NCI-H460 (cell line): ENCODE results near the gene C12orf60. TPM values are rescaled to one million over a fixed set of nuclear protein-coding genes. Genes with fewer than 3 reads are reported as not detected.
"Not testable (repeated sequence)": the region's sequence is repeated elsewhere in the genome, so short reads cannot be mapped to it uniquely, and the experiment has no call there.

Experiments
- DNase-seq: peaks from one replicate; pipeline ENCODE4 v3.0.0-alpha.2; 2016; ENCODE audit warnings: low read depth; ENCODE audit errors: extremely low read depth
- polyA plus RNA-seq: library from polyadenylated mRNA; depleted of rRNA; stranded (reverse); fragments of >200 nt; gene quantifications from 2 replicates; pipeline ENCODE4 v1.2.3, GENCODE V29; 2014; cell fraction: nucleus; rRNA removed
- total RNA-seq: library from RNA; depleted of rRNA; stranded (reverse); fragments of >200 nt; shearing (Covaris generic); gene quantifications from 2 replicates; pipeline ENCODE4 v1.2.3, GENCODE V29; 2014; rRNA removed

The C12orf60 gene, protein sequence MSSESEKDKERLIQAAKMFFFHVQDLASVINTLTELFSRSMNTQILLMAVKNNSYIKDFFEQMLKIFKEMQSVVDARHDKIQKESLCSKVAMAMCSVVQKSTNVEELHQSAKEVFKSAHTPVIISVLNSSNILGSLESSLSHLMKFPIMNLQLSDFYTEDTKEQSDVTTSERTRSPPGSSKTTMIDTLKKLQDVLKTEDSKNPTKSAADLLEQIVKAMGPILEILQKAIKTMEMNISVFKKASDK
- 2.0 and 2.4 TPM in 2 replicates for total RNA-seq
- polyA plus RNA-seq, result 0.92 and 1.8 TPM in 2 replicates

DNA sequence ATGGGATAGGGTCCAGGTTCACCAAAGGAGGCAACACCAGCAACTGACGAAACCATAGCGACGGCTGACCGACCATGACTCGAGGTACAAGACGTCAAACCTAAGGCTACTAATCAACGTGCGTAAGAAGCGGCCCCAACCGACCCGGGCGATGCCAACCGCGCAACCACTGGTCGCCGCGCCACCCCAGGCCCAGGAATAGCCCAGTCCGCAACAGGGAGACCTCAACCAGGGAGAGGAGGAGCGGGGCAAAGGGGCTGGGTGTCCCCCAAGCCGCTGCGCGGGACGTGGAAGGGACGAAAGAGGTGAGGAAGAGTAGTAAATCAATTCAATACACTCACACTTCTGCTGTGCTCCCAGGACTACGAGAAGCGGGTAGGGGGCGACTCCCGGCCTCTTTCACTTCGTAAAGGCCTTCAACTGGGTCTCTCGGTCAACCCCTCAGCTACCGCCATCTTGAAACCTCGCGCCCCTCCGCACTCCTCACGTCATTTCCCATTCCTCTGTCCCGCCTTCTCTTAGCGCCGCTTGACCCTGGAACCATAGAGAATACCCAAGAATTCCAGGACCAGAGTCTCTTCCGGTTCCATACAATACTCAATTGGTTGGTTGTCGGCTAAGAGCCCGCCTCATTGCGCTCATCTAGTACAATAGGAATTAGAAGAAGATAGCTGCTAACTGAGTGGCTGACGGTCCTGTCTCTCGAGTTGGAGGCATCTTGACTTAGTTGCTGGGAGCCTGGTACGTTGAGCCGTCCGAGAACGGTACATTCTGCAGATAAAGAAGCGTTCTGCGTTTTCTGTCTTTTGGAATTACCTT, at the start of gene C12orf60, which contains the start of gene WBP11:
TSS of gene C12orf60 (plus strand) at position 660 of the 819 bp plus-strand sequence. CDS start 19,266 bp downstream, outside the sequence.
TSS of gene WBP11 (minus strand) at position 468 of the 819 bp plus-strand sequence. CDS start 2,095 bp downstream, outside the sequence.
- peak; percentile 98 for DNase-seq

DNA sequence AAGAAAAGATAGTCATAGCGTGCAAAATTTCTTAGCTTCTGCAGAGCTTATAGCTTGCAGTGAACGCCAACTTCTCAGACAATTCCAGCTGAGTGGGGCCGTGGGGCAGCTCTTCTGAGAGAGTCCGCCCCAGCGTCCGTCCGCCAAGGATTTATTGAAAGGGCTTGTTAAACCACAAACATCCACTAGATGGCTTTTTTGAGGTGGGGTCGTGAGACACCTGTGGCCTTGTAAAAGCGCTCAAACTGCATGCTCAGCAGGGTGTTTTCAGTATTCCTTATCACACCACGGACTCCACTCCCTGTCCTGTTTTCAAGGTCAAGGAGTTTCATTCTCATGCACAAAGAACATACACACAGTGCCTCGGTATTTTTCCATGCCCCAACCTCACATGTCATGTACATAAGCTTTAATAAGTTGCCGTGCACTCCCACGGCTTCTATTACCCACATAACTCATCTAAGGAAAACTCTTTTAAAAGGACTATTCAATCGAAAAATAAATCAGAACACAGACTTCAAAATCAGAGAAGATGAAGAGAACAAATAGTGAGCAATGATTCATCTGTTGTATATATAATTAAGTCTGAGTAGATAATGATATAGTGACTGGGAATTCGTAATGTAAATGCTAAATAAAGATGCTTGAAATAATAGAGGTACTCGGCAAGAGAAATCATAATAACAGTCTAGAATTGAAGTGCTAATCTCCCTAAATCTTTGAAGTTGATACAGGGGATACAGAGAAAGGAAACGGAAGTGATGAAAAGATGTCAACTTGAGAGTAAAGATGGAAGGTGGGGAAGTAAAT, 46.9 kb upstream of the C12orf60 start:
- DNase-seq, result no peak

DNA sequence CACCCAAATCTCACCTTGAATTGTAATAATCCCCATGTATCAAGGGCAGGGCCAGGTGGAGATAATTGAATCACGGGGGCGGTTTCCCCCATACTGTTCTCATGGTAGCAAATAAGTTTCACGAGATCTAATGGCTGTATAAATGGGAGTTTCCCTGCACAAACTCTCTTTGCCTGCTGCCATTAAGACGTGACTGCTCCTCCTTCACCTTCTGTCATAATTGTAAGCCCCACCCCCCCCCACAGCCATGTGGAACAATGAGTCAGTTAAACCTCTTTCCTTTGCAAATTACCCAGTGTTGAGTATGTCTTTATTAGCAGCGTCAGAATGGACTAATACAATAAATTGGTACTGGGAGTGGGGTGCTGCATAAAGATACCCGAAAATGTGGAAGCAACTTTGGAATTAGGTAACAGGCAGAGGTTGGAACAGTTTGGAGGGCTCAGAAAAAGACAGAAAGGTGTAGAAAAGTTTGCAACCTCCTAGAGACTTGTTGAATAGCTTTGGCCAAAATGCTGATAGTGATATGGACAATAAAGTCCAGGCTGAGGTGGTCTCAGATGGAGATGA, 43.7 kb upstream of the C12orf60 start:
- DNase-seq, result not testable (repeated sequence)

DNA sequence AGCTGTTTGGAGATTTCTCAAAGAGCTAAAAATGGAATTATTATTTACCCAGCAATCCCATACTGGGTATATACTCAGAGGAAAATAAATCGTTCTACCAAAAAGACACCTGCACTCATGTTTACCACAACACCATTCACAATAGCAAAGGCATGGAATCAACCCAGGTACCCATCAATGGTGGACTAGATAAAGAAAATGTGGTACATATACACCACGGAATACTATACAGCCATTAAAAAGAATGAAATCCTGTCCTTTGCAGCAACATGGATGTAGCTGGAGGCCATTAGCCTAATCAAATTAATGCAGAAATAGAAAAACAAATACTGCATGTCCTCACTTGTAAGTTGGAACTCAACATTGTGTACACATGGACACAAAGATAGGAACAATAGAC, 38.1 kb upstream of the C12orf60 start:
- DNase-seq, result no peak

DNA sequence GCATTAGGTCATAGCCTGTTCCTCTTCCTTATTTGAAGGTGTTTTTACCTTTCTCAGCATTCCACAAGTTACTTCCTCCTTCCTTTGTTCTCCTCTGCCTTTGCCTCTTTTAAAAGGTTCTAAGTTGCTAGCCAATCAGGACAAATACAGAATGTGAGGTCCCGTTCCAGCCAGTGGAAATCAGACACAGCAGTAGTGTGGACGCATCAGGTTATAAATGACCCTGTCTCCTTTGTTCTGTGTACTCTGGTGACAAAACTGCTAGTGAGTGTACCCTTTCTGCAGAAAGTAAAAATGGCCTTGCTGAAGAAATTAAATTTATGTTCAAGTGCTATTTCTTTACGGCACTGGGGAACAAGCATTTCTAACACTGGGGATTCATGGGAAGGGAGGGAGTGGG, 37.5 kb upstream of the C12orf60 start:
- DNase-seq, result not testable (repeated sequence)

DNA sequence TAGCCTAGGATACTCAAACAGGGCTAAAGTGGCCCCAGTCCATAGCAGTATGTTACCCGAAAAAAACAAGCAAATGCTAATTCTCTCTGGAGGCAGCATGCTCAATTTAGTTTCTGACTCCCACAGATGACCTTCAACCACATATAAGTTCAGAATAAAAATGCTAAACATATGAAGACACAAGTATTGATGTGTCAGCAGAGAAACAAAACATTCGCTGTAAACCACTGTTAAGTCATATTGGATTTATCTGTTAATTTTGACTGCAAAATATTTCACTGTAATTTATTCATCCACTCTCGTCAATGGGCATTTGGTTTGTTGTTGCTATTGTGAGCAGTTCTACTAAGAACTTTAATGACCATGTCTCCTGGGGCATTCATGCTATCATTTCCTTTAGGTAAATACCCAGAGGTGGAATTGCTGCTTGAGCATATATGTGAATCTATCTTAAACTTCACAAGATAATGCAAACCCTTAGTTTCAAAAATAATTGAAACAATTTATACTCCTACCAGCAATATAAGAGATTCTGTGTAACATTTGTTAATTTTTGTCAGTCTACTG, 36.7 kb upstream of the C12orf60 start:
- DNase-seq, result no peak

DNA sequence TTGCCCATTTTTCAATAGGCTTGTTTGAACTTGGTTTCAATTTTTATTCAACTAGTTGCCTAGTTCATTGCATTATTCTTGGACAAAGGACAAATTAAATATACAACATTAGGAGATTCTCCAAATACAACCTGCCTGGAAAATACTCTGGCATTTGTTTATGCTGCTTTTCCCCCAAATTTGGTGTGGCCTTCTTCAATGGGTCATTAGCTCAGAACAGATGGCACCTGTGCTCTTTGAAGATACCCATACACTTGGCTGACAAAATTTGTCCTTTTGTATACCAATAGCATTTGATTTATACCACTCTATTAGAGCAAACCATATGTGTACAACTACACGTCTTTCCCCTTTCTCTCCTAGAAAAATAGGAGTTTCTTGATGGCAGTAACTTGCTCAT, 35.9 kb upstream of the C12orf60 start:
- DNase-seq, result no peak

DNA sequence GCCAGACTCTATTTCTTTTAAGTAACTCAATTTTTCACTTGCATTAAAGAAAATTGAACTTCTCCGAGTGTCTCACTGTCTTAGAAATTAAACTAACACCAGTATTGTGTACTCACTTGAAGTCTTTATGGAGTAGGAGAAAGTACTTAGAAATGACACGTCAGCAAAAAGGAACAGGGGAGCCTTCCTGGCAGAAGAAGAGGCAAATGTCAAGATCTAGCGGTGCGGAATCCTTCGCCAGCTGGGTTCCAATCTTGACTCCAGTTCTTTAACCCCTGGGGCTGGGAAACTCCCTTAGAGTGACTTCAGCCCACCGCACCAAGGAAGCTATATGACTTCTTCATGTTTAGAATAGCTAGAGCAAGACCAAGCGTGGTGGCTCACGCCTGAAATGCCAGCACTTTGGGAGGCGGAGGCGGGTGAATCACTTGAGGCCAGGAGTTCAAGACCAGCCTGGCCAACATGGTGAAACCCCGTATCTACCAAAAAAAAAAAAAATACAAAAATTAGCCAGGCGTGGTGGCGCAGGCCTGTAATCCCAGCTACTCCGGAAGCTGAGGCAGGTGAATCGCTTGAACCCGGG, 34.6 kb upstream of the C12orf60 start:
- no peak for DNase-seq

DNA sequence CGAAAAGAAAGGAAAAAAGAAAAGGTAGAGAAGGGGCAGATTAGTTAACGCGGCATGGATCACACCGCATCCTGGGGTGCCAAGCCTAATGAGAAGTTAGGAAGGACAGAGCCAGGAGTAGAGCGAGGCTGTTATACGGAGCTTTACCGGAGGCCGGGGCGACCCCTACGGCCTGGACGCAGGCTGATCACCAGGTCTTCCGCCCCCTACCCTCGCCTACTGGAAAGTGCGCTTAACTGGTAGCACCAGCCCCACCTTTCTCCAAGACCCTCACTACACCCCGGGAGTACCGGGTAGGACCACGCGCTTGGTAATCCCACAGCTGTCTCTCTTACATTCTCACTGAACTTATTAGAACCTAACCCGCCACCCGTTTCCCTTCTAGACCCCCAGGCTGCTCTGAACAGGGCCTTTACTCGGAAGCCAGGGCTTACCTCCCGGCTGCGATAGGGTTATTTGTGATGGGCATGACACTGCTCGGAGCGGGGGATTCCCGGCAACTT, 34.0 kb upstream of the C12orf60 start:
- DNase-seq, result peak; percentile 5

DNA sequence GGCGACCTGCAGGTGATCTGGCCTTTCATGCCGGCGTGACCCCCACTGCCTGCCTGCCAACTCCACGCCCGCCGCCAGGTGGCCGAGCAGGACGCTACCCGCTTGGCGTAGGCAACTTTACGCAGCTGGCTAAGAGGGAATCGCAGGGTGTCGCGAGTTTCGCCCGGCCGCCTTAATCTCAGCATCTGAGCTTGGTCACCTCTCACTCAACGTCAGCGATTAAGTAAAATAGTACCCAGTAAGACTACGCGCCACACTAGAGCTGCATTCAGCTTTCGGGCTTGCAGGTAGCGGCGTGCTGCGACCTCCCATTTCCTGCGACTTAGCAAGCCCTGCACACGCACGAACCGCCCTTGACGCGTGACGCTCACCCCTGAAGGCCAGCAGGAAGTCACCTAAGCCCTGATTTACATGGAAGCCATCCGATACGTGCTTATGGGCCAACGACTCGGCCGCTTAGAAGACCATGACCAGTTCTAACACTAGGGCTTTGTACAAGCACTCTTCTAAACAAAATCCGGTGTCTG, 33.4 kb upstream of the C12orf60 start:
- DNase-seq, result peak; percentile 61

DNA sequence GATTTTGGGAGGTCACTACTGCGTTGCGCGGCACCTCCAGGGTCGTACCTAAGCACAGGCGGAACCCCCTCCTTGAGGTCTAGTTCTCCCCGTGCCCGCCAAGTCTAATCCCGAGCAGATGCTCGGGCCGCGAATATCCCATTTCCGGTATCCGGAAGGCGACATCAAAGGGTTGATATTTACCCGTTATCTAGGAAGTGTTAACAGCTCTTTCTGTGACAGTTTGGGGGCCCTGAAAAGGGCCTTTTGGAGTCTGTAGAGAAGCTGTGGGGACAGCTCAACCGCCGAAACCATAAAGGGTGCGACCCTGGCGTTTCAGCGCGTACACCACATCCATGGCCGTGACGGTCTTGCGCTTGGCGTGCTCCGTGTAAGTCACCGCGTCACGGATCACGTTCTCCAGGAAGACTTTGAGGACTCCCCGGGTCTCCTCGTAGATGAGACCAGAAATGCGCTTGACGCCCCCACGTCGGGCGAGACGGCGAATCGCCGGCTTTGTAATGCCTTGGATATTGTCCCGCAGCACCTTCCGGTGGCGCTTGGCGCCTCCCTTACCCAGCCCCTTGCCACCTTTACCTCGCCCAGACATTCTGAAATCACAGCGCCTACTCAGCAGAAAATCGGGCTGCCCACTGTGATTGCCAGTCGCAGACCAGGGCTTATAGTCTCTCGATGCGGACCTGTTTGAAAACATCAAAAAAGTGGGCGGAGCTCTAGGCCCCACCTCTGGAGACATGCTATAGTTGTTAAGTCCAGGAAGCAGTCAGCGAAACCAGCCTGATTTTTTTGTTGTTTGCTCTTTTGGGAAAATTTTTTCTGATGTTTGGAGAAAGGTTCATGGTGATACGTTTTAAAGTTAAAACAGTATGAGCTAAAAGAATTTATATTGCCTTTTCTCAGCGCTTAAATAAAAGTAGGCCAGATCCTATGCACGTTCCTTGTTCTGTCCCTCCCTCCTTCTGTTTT, 32.7 kb upstream of the C12orf60 start:
- DNase-seq, result peak; percentile 90

DNA sequence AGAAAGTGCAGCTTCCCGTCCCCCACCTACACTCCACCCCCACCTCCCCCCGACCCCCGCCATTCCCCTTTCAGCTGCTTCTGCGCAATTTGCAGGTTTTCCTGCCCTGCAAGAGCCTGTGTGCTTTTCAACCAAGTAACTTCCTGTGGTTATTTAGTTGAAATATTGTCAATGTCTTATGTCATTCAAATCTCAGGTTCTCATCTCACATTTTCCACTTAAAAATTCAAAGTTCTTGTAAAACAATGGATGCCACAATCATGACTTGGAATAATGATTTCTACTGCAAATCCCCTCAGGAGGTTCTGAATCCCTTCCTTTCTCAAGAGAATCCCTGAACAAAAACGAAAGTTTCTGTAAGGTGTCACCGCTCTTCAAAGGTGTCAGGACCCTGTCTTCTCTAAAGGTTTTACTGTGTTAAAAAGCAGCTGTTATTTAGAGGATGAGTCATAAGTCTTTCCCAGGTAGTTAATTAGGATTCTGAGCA, 31.8 kb upstream of the C12orf60 start:
- no peak for DNase-seq

DNA sequence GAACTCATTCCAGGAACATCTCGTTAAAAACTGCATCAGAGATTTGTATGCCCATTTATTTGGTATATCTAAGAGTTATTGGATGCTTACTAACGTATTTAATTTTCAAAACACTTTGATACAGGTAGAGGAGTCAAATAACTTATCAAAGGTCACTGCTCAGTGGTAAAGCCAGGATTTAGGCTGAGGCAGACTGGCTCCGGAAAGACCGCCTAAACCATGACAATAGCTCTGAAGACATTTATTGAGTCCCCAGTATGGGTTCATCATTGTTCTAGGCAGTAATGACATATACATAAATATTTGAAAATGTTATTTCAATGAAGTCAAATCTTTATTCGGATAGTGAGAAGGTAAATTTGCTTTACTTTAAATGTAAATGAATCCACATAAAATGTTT, 30.5 kb upstream of the C12orf60 start:
- no peak for DNase-seq

DNA sequence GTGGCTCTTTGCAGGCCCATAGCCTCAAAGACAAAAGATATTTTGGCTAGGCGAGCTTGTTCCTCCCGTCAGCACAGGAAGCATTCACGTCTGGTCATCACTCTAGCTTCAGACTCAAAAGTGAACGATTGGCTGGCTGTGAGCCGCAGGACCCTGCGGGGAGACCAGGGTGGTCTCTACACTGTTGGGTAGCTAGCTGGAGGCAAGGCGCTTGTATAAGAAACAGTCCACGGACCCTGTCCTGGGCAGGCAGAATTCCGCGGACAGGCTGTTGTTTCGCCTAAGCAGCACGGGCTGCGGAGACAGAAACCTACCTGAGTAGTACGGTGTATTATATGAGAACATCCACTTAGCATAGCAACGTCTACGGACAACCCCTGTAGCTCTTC, 29.8 kb upstream of the C12orf60 start:
- no peak for DNase-seq

DNA sequence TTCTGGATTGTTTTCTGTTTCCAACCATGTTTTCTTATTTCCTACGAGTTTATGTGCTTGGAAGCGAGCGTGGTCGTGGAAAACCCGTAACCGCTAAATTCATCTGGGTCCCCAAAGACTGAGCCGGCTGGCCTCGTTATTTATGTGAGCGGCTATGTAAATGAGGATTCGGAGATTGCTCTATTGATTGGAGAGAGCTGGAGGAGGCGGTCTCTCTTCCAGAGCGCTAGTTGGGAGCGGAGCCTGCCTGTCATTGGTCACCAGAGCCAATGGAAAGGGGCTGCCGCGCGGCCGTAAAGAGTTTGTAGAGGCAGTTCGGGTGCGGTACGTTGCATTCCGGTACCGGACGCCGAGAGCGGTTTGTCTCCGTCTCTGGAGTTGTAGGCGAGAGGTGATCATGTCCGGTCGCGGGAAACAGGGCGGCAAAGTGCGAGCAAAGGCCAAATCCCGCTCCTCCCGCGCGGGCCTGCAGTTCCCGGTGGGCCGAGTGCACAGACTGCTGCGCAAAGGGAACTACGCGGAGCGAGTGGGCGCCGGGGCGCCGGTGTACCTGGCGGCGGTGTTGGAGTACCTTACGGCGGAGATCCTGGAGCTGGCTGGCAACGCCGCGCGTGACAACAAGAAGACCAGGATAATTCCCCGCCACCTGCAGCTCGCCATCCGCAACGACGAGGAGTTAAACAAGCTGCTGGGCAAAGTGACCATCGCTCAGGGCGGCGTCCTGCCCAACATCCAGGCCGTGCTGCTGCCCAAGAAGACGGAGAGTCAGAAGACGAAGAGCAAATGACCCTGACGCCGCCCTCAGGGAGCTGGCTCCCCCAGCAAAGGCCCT, 29.2 kb upstream of the C12orf60 start:
- peak; percentile 89 for DNase-seq

DNA sequence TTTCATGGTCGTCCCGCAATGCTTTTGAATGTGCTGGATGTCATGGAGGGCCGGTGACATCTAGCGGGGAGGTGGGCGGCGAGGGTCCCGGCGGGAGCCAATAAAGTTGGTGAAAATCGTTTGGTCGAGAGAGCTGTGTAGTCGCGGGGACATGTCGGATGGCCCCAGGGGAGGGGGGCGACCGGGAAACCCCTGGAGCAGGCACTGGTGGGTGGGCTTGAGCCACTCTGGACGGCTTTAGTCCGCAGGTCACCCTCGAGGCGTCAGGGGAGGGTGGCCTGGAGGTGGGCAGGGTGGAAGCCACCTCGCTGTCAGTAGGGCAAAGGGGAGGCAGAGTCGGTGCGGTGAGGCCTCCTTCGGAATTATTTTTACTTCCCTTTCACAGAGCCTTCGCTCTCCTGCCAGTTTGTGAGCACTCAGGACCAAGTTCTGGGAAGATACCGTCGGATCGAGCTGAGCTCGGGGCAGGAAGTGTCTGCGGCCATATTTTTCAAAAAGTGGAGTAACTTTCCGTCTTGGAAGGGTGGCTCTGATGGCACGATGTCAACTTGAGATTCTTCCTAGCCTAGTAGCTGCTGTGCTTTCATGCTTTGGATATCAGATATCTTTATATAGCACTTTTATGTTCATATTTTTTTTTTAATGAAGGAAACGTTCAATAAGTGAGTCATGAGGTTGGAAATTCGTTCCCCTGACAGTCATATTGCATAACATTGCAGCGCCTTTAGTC, 28.4 kb upstream of the C12orf60 start:
- DNase-seq, result peak; percentile 8

DNA sequence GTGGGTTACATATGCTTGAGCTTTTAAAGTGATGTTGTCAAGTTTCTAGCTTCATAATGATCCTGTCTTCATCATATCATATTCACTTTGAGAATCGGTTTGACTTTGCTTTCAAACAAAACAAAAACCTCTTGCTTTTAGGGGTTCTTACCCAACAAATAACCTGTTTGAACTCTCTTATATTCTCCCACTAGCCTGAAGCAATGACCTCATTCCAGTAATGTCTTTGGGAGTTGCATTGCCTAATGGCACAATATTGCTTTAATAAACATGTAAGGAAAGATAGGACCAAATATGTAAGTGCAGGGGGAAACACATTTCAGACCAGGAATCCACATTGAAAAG, 27.9 kb upstream of the C12orf60 start:
- peak; percentile 2 for DNase-seq
